HG03469 (cell line): ENCODE measurements around the gene YAP1.
"Not testable (repeated sequence)": the region's sequence is repeated elsewhere in the genome, so short reads cannot be mapped to it uniquely, and the experiment has no call there.

ENCODE experiments used
- ATAC-seq: cut with Tn5 transposase; IDR thresholded peaks from one replicate; pipeline ENCODE4 v1.9.1; 2021; ENCODE audit warnings: mild to moderate bottlenecking, moderate library complexity, moderate number of reproducible peaks; ENCODE audit not compliant: unreplicated experiment

Gene YAP1

GRCh38 chr11:102196351-102196750 lies 86.1 kb downstream of the YAP1 start:
- ATAC-seq: no peak

GRCh38 chr11:102196816-102197215 lies 86.6 kb downstream of the YAP1 start:
- ATAC-seq: no peak

DNA sequence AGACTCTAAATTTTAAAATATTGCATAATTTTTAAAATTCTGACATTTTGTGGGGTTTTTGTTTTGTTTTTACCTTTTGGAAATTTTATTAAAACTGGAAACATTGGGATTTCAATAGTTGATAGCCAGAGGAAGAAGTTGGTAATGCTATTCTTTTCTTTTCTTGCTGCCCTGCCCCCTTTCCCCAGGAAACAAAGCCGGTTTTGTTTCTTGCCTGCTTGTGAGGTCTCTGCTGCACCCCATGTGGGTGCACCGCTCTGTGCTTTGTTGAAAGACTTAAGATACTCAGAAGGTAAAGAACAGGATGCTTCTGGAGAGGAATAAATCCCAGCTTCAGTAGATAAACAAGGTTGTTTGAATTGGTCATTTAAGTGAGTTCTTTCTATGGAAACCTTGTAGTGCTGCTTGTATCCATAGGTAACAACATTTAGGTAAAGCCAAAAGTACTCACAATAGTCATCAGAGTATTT lies 87.5 kb downstream of the YAP1 start:
- no peak for ATAC-seq

- no peak for ATAC-seq
Measured at GRCh38 chr11:102199673-102200072, 89.4 kb downstream of the YAP1 start.

DNA sequence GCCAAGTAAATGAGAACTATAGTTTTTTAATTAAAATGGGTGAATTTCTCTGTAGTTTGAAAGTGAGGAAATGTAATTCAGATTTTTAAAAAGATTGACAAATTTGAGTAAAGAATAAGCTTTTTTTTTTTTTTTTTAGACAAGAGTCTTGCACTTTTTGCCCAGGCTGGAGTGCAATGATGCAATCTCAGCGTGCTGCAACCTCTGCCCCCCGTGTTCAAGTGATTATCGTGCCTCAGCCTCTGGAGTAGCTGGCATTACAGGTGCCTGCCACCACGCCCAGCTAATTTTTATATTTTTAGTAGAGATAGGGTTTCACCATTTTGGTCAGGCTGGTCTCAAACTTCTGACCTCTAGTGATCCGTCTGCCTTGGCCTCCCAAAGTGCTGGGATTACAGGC lies 90.1 kb downstream of the YAP1 start:
- not testable (repeated sequence) for ATAC-seq

GRCh38 chr11:102201776-102202175 lies 91.5 kb downstream of the YAP1 start:
- ATAC-seq: no peak

GRCh38 chr11:102202972-102203371 lies 92.7 kb downstream of the YAP1 start:
- no peak for ATAC-seq

DNA sequence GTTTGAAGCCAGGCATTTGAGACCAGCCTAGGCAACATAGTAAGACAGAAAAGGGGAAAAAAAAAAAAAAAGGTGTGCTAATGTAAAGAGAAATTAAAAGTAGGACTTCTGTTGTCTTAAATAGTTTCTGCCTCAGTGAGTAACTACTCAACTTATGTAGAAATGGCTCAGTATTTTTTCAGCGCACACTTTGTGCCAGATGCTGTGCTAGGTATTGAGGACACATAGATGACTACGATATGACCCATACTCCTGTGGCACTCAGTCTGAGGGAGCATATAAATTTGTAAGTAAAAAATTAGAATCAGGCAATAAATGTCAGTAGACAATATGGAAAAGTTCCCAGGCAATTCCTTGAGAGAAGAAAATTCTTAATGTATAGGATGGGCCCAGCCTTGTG lies 93.9 kb downstream of the YAP1 start:
- no peak for ATAC-seq

DNA sequence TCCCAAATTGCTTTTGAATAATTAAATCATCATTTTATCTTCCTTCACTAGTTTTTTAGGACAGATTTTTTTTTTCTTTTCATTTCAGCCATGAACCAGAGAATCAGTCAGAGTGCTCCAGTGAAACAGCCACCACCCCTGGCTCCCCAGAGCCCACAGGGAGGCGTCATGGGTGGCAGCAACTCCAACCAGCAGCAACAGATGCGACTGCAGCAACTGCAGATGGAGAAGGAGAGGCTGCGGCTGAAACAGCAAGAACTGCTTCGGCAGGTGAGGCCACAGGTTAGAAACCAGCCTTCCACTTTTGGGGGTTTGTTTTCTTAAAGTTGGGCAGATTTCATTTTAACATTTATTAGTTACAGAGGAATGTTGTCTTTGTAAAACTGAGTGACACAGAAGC lies 95.6 kb downstream of the YAP1 start:
- no peak for ATAC-seq

DNA sequence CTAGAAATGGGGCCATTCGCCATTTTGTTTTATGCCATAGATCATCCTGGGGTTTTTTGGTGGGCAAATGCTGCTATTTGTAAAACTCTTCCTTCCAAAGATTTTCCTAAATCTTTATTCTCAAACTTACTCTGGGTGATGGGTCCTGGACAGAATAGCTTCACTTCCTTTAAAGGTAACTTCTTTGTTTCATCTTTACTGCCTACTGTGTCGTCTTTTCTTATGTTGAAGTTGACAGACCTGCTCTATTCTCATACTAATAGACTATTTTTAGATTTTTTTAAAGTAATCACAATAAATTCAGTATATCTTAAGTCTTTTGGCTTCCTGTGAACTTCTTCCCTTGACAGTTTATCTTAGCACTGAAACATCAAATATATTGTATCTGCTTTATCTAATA lies 98.6 kb downstream of the YAP1 start:
- ATAC-seq: no peak

- no peak for ATAC-seq
Measured at GRCh38 chr11:102214623-102215022, 104.4 kb downstream of the YAP1 start.

GRCh38 chr11:102216433-102217075 lies 106.3 kb downstream of the YAP1 start:
- no peak for ATAC-seq

DNA sequence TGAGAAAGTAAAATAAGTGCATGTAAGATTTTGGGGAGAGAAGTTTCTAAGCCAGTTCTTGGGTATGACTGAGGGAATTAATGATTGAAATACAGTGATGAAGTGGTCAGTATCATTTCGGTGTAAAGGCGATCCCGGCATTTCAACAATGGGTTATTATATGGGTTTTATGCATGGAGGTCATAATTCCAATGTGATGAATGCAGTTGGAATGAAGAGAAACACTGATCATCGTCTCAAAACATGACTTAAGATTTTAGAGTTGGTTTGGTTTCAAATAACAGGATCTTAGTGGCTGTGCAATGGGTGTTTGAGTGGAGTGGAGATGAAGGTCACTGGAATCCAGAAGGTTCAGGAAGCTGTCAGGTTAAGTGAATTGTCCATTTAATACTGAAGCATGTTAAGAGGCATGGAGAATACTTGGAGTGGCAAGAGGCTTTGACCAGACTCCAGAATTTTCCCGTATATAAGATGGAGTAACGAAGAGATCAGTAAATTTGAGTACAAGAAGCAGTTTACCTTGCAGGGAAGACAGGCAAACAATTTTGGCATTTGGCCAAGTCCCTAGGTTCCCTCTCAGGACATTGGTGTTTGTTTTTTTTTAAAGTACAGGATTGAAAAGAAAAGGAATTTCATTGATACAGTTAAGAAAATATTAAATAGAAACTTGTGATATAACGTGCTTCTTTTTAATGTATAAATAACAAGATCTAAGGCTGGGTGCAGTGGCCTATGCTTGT lies 110.7 kb downstream of the YAP1 start:
- no peak for ATAC-seq

DNA sequence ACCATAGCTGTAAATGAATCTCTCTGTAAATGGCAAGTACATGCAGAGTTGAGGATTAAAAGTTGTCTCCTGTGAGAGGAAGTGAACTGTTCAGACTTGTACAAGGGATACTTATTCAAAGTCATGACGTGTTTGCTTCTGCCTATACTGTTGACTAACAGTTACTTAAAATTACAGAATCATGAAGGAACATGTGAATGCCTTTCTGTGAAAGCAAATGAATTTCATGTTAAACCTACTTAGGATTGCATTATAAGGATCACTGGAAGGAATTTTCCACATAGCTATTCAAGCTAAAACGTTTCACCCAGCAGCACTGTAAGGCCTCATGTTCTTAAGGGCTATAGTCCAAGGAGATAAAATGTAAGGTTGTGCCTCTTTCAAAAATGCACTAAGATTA lies 113.6 kb downstream of the YAP1 start:
- ATAC-seq: no peak

DNA sequence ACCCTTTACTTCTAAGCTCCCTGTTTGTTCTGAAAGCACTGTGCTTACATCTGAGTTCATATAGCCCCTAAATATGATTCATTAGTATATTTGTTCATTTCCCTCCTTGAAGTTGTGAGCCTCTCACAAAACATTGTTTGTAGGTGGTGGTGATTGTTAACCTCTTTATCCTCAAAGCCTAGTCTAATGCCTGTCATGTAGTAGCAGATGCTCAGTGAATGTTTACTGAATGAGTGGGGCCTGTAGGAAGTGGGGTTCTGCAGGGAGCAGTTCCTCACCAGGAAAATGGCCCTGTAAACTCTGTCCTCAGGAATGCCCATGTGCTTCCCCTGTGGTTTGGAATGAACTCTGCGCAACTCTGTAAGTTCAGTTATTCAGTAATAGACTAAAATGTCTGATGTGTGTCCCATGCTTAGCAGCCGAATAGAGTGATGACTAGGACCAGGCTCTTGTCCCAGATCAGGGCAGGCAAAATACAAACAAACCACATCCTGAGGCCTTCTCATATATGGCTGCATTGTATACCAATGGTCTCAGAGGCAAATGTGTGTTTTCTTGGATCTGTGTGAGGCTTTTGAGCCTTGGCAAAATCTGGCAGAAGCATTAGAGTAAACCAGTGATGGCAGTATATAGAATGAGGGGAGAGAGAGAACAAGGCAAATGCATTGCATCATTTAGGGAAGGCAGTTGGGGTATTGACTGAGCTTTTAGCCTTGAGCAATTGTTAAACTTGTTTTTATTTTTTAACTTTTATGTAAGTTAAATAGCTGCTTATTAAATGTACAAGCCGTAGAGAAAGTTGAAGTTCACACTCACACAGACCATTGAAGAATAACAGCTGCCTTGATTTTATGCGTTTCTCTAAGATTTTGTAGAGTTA lies 115.7 kb downstream of the YAP1 start:
- ATAC-seq: no peak

- no peak for ATAC-seq
Measured at GRCh38 chr11:102226702-102227490, 116.6 kb downstream of the YAP1 start.

- no peak for ATAC-seq
Measured at GRCh38 chr11:102229510-102230123, 119.4 kb downstream of the YAP1 start.

DNA sequence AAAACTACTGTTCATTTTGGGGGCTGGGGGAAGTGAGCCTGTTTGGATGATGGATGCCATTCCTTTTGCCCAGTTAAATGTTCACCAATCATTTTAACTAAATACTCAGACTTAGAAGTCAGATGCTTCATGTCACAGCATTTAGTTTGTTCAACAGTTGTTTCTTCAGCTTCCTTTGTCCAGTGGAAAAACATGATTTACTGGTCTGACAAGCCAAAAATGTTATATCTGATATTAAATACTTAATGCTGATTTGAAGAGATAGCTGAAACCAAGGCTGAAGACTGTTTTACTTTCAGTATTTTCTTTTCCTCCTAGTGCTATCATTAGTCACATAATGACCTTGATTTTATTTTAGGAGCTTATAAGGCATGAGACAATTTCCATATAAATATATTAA lies 119.9 kb downstream of the YAP1 start:
- ATAC-seq: no peak

- no peak for ATAC-seq
Measured at GRCh38 chr11:102230911-102231310, 120.7 kb downstream of the YAP1 start.

- ATAC-seq: no peak
Measured at GRCh38 chr11:102234779-102235439, 124.7 kb downstream of the YAP1 start.
